PC-9 (cell line): ENCODE measurements around the gene OTUD4.
"Not testable (repeated sequence)": the region's sequence is repeated elsewhere in the genome, so short reads cannot be mapped to it uniquely, and the experiment has no call there.

Experiments
- EZH2 ChIP-seq: fragments of 200-600 bp; sonication (generic); IDR thresholded peaks from 2 replicates; pipeline ENCODE4 v1.8.0; 2017; ENCODE audit warnings: antibody characterized with exemption, low read depth
- TF ChIP-seq, protein P1 (sequence below): fragments of 200-600 bp; sonication (generic); conservative IDR thresholded peaks from 2 replicates; pipeline ENCODE4 v1.6.1; 2017; ENCODE audit warnings: mixed run types, antibody characterized with exemption, mild to moderate bottlenecking, moderate library complexity

DNA sequence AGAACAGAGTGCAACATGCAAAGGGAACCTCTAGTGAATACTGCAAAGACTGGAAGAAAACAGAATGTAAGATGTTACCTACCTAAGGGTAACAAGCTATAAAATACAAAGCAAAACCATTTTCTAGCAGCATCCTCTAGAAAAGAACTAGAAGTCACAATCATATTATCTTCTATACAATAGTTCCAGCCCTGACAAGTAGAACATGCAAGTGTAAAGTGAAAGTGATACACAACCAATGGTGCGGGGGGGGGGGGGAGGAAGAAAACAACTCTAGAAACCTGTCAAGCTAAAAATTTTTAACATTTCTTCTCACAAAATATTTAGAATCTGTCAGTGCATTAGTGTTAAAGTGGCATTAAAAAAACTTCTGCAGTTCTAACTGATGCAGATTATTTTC, 44.2 kb downstream of the OTUD4 start:
- TF ChIP-seq EZH2 = not testable (repeated sequence)
- TF ChIP-seq, protein P1, sequence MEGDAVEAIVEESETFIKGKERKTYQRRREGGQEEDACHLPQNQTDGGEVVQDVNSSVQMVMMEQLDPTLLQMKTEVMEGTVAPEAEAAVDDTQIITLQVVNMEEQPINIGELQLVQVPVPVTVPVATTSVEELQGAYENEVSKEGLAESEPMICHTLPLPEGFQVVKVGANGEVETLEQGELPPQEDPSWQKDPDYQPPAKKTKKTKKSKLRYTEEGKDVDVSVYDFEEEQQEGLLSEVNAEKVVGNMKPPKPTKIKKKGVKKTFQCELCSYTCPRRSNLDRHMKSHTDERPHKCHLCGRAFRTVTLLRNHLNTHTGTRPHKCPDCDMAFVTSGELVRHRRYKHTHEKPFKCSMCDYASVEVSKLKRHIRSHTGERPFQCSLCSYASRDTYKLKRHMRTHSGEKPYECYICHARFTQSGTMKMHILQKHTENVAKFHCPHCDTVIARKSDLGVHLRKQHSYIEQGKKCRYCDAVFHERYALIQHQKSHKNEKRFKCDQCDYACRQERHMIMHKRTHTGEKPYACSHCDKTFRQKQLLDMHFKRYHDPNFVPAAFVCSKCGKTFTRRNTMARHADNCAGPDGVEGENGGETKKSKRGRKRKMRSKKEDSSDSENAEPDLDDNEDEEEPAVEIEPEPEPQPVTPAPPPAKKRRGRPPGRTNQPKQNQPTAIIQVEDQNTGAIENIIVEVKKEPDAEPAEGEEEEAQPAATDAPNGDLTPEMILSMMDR = not testable (repeated sequence)
